Ovary (tissue), 9 donors: Measurements from ENCODE around the gene SHF. TPM values are rescaled to one million over a fixed set of nuclear protein-coding genes. Genes with fewer than 3 reads are reported as not detected.

Experiments used
- DNase-seq, 5 donors: peaks; one replicate each; pipeline ENCODE4 v3.0.0-alpha.2; 2019 to 2020
- H3K27ac ChIP-seq, 2 donors: fragments of 200-600 bp; one replicate each; pipeline versions ENCODE4 v1.5.1 to v1.8.0; 2019 to 2022
- H3K27me3 ChIP-seq: fragments of 200-600 bp; one replicate; pipeline ENCODE4 v1.8.0; 2022
- H3K36me3 ChIP-seq: fragments of 200-600 bp; sonication (generic); one replicate; pipeline ENCODE4 v1.5.1; 2019
- H3K4me1 ChIP-seq: one replicate; pipeline ENCODE4 v1.8.1; 2013; ENCODE audit warnings: mild to moderate bottlenecking, moderate library complexity; ENCODE audit not compliant: insufficient read depth
- H3K4me3 ChIP-seq: fragments of 200-600 bp; sonication (generic); one replicate; pipeline ENCODE4 v1.5.1; 2017
- H3K9me3 ChIP-seq, 2 donors: fragments of 200-600 bp in 1 of 2; sonication (generic) in 1 of 2; one replicate each; pipeline versions ENCODE4 v1.5.1 to v1.8.1; 2013 to 2019; ENCODE audit warnings: mild to moderate bottlenecking in 1 of 2, moderate library complexity in 1 of 2
- EP300 ChIP-seq: sonication (generic); formaldehyde crosslinking; IDR thresholded peaks from one replicate; pipeline ENCODE4 v1.6.1; 2017; ENCODE audit warnings: antibody characterized with exemption
- POLR2A ChIP-seq: fragments of 450-650 bp; IDR thresholded peaks from one replicate; pipeline ENCODE4 v1.6.1; 2017; ENCODE audit warnings: antibody characterized with exemption, mild to moderate bottlenecking, moderate library complexity
- WGBS, 3 donors: extraction: QIAGEN DNeasy Blood & Tissue Kit in 1 of 3; methylation state at CpG; one replicate each; pipeline versions ENCODE4 v1.1.5 to v1.1.7; 2013 to 2017; 5-methylcytosine and 5-hydroxymethylcytosine counted together
- intact Hi-C, 4 donors: fragments of 100-400 bp; cut with DNase I; formaldehyde crosslinking; loops; one replicate each; pipeline versions ENCODE4 v1.11.0 to v1.15.1; 2022 to 2023
- polyA plus RNA-seq, 2 donors: library from polyadenylated mRNA; stranded (reverse); fragments of 200-250 nt in 1 of 2; fragments of 350-450 nt in 1 of 2; fragmentation: Illumina TruSeq in 1 of 2; extraction: RNeasy Lipid Tissue Mini Kit (QIAGEN cat#74804) in 1 of 2; gene quantifications; one replicate each; pipeline ENCODE4 v1.2.3, GENCODE V29; 2013 to 2014
- total RNA-seq, 7 donors: library from RNA; depleted of rRNA in 2 of 7; stranded (reverse); fragments of >200 nt in 2 of 7; fragmentation: NEBNext Ultra II Directional in 3 of 7; extraction: Animal tissue kit (Norgen Biotek cat#: 25700) in 3 of 7; gene quantifications; one replicate each; pipeline versions ENCODE4 v1.1.0 to v1.2.4, GENCODE V29; 2016 to 2023
- TF ChIP-seq, protein P1 (sequence below), 3 donors: fragments of 450-650 bp in 2 of 3; fragments of 200-600 bp in 1 of 3; IDR thresholded peaks; one replicate each; pipeline versions ENCODE4 v1.5.1 to v1.8.0; 2016 to 2022; ENCODE audit warnings: antibody characterized with exemption in 3 of 3, mild to moderate bottlenecking in 1 of 3
- donor health status: DM: no; HTN: no; CAD: no; lungs with moderate emphysema.
- donor health status: DM: no; HTN: no; CAD: no.
- donor health status: Bipolar disorder and iron deficiency.
- donor health status: DM: yes; HTN: yes; CAD: no.
- donor health status: DM: no; HTN: no; CAD: no.
- donor health status: DM: yes; HTN: yes; CAD: no.

The SHF gene
- total and polyA plus RNA-seq, 9 donors: 17.5 to 45.3 (median 30.5) TPM

- DNase-seq: peak in 1 of 5 donors; percentile 36
- H3K4me3 ChIP-seq: peak overlapping the region; percentile 94
- no peak for TF ChIP-seq POLR2A
- TF ChIP-seq, protein P1, sequence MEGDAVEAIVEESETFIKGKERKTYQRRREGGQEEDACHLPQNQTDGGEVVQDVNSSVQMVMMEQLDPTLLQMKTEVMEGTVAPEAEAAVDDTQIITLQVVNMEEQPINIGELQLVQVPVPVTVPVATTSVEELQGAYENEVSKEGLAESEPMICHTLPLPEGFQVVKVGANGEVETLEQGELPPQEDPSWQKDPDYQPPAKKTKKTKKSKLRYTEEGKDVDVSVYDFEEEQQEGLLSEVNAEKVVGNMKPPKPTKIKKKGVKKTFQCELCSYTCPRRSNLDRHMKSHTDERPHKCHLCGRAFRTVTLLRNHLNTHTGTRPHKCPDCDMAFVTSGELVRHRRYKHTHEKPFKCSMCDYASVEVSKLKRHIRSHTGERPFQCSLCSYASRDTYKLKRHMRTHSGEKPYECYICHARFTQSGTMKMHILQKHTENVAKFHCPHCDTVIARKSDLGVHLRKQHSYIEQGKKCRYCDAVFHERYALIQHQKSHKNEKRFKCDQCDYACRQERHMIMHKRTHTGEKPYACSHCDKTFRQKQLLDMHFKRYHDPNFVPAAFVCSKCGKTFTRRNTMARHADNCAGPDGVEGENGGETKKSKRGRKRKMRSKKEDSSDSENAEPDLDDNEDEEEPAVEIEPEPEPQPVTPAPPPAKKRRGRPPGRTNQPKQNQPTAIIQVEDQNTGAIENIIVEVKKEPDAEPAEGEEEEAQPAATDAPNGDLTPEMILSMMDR (IDR thresholded peaks at IDR 0.05): no peak
- no peak for TF ChIP-seq EP300
- 8 to 18% (median 11%) methylated on average over 8 of the region's 8 CpGs for WGBS, 3 donors
- intact Hi-C loops: loop anchor here in 2 of 4 donors (5.0 to 10.0 kb wide), 2 partner anchors 116 to 471 kb away; partner anchors contain the start of genes B2M (in 1 of the 2) and PATL2 (in 1 of the 2)
- H3K4me1 ChIP-seq: peaks cover 8% of the 10 kb centered on the region
- H3K9me3 ChIP-seq: no peaks in the 10 kb centered on the region
- peak overlapping the region; percentile 30 to 86 for H3K27ac ChIP-seq
- no peaks in the 10 kb centered on the region for H3K27me3 ChIP-seq
- H3K36me3 ChIP-seq: no peaks in the 10 kb centered on the region
These were observed 1.6 kb downstream of the SHF start for GRCh38 chr15:45185903-45186770.

- Histone ChIP-seq H3K27ac (peak overlapping the region in 1 of 2 donors; percentile 86), H3K9me3 (no peaks in the 10 kb centered on the region), H3K4me1 (peaks cover 10% of the 10 kb centered on the region), H3K36me3 (no peaks in the 10 kb centered on the region), H3K27me3 (no peaks in the 10 kb centered on the region), H3K4me3 (no peak overlapping the region)
- WGBS, 3 donors: 75 to 89% (median 78%) methylated on average over 3 of the region's 3 CpGs
- TF ChIP-seq, protein P1 (IDR thresholded peaks at IDR 0.05): no peak
- TF ChIP-seq POLR2A (no peak), EP300 (no peak)
- no peak for DNase-seq
- intact Hi-C loops: loop anchor here in 2 of 4 donors (5.0 to 10.0 kb wide), 2 partner anchors 117 to 470 kb away; partner anchors contain the start of genes B2M (in 1 of the 2) and PATL2 (in 1 of the 2)
These were observed 2.5 kb downstream of the SHF start for GRCh38 chr15:45185069-45185779.

- H3K4me3 ChIP-seq: no peak overlapping the region
- no peaks in the 10 kb centered on the region for H3K36me3 ChIP-seq
- intact Hi-C loops: loop anchor here in 2 of 4 donors (5.0 to 10.0 kb wide), 2 partner anchors 118 to 470 kb away; partner anchors contain the start of genes B2M (in 1 of the 2) and PATL2 (in 1 of the 2)
- DNase-seq: no peak
- H3K27ac ChIP-seq: no peak overlapping the region
- TF ChIP-seq POLR2A: no peak
- TF ChIP-seq, protein P1 (IDR thresholded peaks at IDR 0.05): no peak
- TF ChIP-seq EP300: no peak
- H3K9me3 ChIP-seq: no peaks in the 10 kb centered on the region
- H3K4me1 ChIP-seq: peaks cover 10% of the 10 kb centered on the region
- WGBS, 3 donors: 74 to 86% (median 76%) methylated on average over 9 of the region's 9 CpGs
- H3K27me3 ChIP-seq: no peaks in the 10 kb centered on the region
These were observed 3.2 kb downstream of the SHF start for GRCh38 chr15:45184562-45185041.

GRCh38 chr15:45183511-45183910 is 4.3 kb downstream of the SHF start:
- TF ChIP-seq, protein P1 (IDR thresholded peaks at IDR 0.05): no peak
- no peak for TF ChIP-seq POLR2A
- TF ChIP-seq EP300: no peak
- Histone ChIP-seq H3K27ac (no peak overlapping the region), H3K9me3 (no peaks in the 10 kb centered on the region), H3K4me1 (peaks cover 10% of the 10 kb centered on the region), H3K27me3 (no peaks in the 10 kb centered on the region), H3K4me3 (no peak overlapping the region), H3K36me3 (no peaks in the 10 kb centered on the region)
- no peak for DNase-seq
- intact Hi-C loops: loop anchor here in 1 of 4 donors (10.0 kb wide), 1 partner anchor 469 kb away; the partner anchor contains the start of genes B2M and PATL2
- WGBS, 3 donors: 80 to 98% (median 89%) methylated on average over 2 of the region's 2 CpGs
